GM23338 (cell line): ENCODE data around the gene DOCK7. TPM values are rescaled to one million over a fixed set of nuclear protein-coding genes. Genes with fewer than 3 reads are reported as not detected.

ENCODE experiments used
- ATAC-seq: fragments of 200-7000 bp; cut with Tn5 transposase; 3 replicates; pipeline ENCODE4 v1.9.1; 2020
- DNase-seq: peaks from one replicate; pipeline ENCODE4 v3.0.0-alpha.2; 2015; ENCODE audit warnings: low spot score
- H2AFZ ChIP-seq: fragments of 200-600 bp; sonication (generic); 2 replicates; pipeline ENCODE4 v1.8.0; 2016; ENCODE audit warnings: antibody characterized with exemption, mild to moderate bottlenecking, moderate library complexity
- H3F3A ChIP-seq: fragments of 200-600 bp; sonication (generic); replicated peaks from 2 replicates; pipeline ENCODE4 v1.8.0; 2017; ENCODE audit warnings: antibody characterized with exemption, mixed run types, low read depth
- H3K27ac ChIP-seq: fragments of 200-600 bp; sonication (generic); 2 replicates; pipeline ENCODE4 v1.6.1; 2016; ENCODE audit warnings: low read depth
- H3K27me3 ChIP-seq: fragments of 200-600 bp; sonication (generic); 2 replicates; pipeline ENCODE4 v1.8.0; 2016; ENCODE audit warnings: mild to moderate bottlenecking, mixed run types, moderate library complexity; ENCODE audit not compliant: insufficient read depth
- H3K36me3 ChIP-seq: fragments of 200-600 bp; sonication (generic); 2 replicates; pipeline ENCODE4 v1.8.0; 2016; ENCODE audit warnings: mild to moderate bottlenecking; ENCODE audit not compliant: insufficient read depth
- H3K4me1 ChIP-seq: fragments of 200-600 bp; sonication (generic); 2 replicates; pipeline ENCODE4 v1.8.0; 2016; ENCODE audit warnings: mild to moderate bottlenecking, moderate library complexity; ENCODE audit not compliant: insufficient read depth
- H3K4me2 ChIP-seq: fragments of 200-600 bp; sonication (generic); 2 replicates; pipeline ENCODE4 v1.7.1; 2017; ENCODE audit warnings: mixed run types
- H3K4me3 ChIP-seq: fragments of 200-600 bp; sonication (generic); 2 replicates; pipeline ENCODE4 v1.6.1; 2016; ENCODE audit warnings: mixed run types
- H3K79me2 ChIP-seq: fragments of 200-600 bp; sonication (generic); replicated peaks from 2 replicates; pipeline ENCODE4 v1.8.0; 2017; ENCODE audit warnings: mild to moderate bottlenecking; ENCODE audit not compliant: insufficient read depth
- H3K9me2 ChIP-seq: fragments of 200-600 bp; sonication (generic); 2 replicates; pipeline ENCODE4 v1.8.0; 2017; ENCODE audit not compliant: insufficient read depth
- H4K20me1 ChIP-seq: fragments of 200-600 bp; sonication (generic); replicated peaks from 2 replicates; pipeline ENCODE4 v1.8.0; 2017; ENCODE audit warnings: mild to moderate bottlenecking; ENCODE audit not compliant: insufficient read depth
- H3K27ac Mint-ChIP-seq: 2 replicates; pipeline ENCODE4 v1.8.0; 2020; ENCODE audit warnings: inconsistent platforms, mild to moderate bottlenecking, moderate library complexity, mixed read lengths
- H3K27me3 Mint-ChIP-seq: 3 replicates; pipeline ENCODE4 v1.8.0; 2022; ENCODE audit warnings: low read depth, mild to moderate bottlenecking, moderate library complexity, mixed read lengths, inconsistent platforms; ENCODE audit not compliant: insufficient read depth, poor library complexity
- H3K36me3 Mint-ChIP-seq: 3 replicates; pipeline ENCODE4 v1.8.0; 2021; ENCODE audit warnings: low read depth, mild to moderate bottlenecking, inconsistent platforms, moderate library complexity, mixed read lengths
- H3K4me1 Mint-ChIP-seq: 3 replicates; pipeline ENCODE4 v1.8.0; 2020; ENCODE audit warnings: mild to moderate bottlenecking, inconsistent platforms, mixed read lengths
- H3K4me3 Mint-ChIP-seq: 3 replicates; pipeline ENCODE4 v1.8.0; 2021; ENCODE audit warnings: moderate library complexity, mild to moderate bottlenecking, inconsistent platforms, mixed read lengths
- H3K9me3 Mint-ChIP-seq: 3 replicates; pipeline ENCODE4 v1.8.0; 2020; ENCODE audit warnings: moderate library complexity, mild to moderate bottlenecking, inconsistent platforms, mixed read lengths
- CREB1 ChIP-seq: fragments of 250-450 bp; sonication (Bioruptor Pico); IDR thresholded peaks from 2 replicates; pipeline ENCODE4 v1.5.0; 2020; ENCODE audit warnings: low read depth, mild to moderate bottlenecking, moderate library complexity
- NANOG ChIP-seq: IDR thresholded peaks from 2 replicates; pipeline ENCODE4 v1.6.1; 2016; ENCODE audit warnings: antibody characterized with exemption, borderline replicate concordance
- POLR2AphosphoS5 ChIP-seq: IDR thresholded peaks from 2 replicates; pipeline ENCODE4 v1.6.1; 2016; ENCODE audit warnings: antibody characterized with exemption, low read depth
- ZNF331 ChIP-seq: fragments of 250-450 bp; sonication (Bioruptor Pico); IDR thresholded peaks from 2 replicates; pipeline ENCODE4 v1.5.0; 2020; ENCODE audit warnings: low read depth, mild to moderate bottlenecking, moderate library complexity
- polyA plus RNA-seq: library from polyadenylated mRNA; unstranded; fragments of >200 nt; fragmentation: Nextera tagmentation; extraction: Ambion mirVana; gene quantifications from 2 replicates; pipeline ENCODE4 v1.2.1, GENCODE V29; 2016
- total RNA-seq: library from RNA; depleted of rRNA; stranded (reverse); fragments of >200 nt; shearing (Covaris generic); gene quantifications from 2 replicates; pipeline ENCODE4 v1.2.3, GENCODE V29; 2014
- TF ChIP-seq, protein P1 (sequence below): IDR thresholded peaks from one replicate; pipeline ENCODE4 v1.6.1; 2018; ENCODE audit warnings: antibody characterized with exemption; ENCODE audit not compliant: unreplicated experiment
- TF ChIP-seq, protein P2 (sequence below), 2 experiments: fragments of 200-600 bp in 1 of 2; sonication (generic) in 1 of 2; conservative IDR thresholded peaks; 2 replicates each; pipeline versions ENCODE4 v1.5.1 to v1.6.1; 2016 to 2017; ENCODE audit warnings: antibody characterized with exemption in 2 of 2, low read depth in 2 of 2, mild to moderate bottlenecking in 2 of 2, moderate library complexity in 1 of 2
- TF ChIP-seq, protein P3 (sequence below): IDR thresholded peaks from 2 replicates; pipeline ENCODE4 v1.6.1; 2016; ENCODE audit warnings: antibody characterized with exemption

The DOCK7 gene
- total and polyA plus RNA-seq, 2 experiments from 2014 or later = 20.5 to 37.3 TPM

DNA sequence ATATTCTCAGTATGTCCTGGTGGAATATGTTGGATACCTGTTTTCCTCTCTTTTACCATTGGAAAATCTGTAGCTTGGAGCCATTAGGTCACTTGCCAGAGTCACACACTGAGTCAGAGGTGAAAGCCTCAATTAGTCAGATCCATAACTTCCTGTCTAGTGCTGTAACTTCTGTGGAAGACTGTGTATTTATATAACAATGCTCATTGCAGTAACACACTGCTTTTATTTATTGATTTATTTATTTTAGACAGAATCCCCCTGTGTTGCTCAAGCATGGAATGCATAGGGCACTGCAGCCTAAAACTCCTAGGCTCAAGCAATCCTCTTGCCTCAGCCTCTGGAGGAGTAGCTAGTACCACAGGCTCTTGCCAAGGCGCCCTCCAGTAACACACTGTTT is 1.3 kb upstream of the DOCK7 start:
- H3K79me2 ChIP-seq = peaks cover 22% of the 10 kb centered on the region

More for the DNA sequence above, 1.3 kb upstream of the DOCK7 start:
- Histone ChIP-seq H3K36me3 (no peaks in the 10 kb centered on the region), H4K20me1 (0 out of 2 replicates have a peak, but pooled peaks cover 4% of the 10 kb centered on the region), H2AFZ (no peak overlapping the region), H3K4me1 (peaks cover 13% of the 10 kb centered on the region), H3K27ac (no peak overlapping the region), H3K4me2 (peak overlapping the region; percentile 96), H3K4me3 (peak overlapping the region; percentile 89), H3K27me3 (0 out of 2 replicates have a peak, but pooled peaks cover 4% of the 10 kb centered on the region), H3F3A (0 out of 2 replicates have a peak, but pooled peaks cover 4% of the 10 kb centered on the region), H3K9me2 (no peaks in the 10 kb centered on the region)
- DNase-seq (no peak), ATAC-seq (no peak)
- H3K9me3 Mint-ChIP-seq = peaks cover 4% of the 10 kb centered on the region; the same call in 2 of the 3 replicates
- peak overlapping the region; percentile 95 for H3K4me3 Mint-ChIP-seq
- H3K27me3 Mint-ChIP-seq = peaks cover 10% of the 10 kb centered on the region
- peaks cover 4% of the 10 kb centered on the region; the same call in 2 of the 3 replicates for H3K36me3 Mint-ChIP-seq
- TF ChIP-seq, protein P1, sequence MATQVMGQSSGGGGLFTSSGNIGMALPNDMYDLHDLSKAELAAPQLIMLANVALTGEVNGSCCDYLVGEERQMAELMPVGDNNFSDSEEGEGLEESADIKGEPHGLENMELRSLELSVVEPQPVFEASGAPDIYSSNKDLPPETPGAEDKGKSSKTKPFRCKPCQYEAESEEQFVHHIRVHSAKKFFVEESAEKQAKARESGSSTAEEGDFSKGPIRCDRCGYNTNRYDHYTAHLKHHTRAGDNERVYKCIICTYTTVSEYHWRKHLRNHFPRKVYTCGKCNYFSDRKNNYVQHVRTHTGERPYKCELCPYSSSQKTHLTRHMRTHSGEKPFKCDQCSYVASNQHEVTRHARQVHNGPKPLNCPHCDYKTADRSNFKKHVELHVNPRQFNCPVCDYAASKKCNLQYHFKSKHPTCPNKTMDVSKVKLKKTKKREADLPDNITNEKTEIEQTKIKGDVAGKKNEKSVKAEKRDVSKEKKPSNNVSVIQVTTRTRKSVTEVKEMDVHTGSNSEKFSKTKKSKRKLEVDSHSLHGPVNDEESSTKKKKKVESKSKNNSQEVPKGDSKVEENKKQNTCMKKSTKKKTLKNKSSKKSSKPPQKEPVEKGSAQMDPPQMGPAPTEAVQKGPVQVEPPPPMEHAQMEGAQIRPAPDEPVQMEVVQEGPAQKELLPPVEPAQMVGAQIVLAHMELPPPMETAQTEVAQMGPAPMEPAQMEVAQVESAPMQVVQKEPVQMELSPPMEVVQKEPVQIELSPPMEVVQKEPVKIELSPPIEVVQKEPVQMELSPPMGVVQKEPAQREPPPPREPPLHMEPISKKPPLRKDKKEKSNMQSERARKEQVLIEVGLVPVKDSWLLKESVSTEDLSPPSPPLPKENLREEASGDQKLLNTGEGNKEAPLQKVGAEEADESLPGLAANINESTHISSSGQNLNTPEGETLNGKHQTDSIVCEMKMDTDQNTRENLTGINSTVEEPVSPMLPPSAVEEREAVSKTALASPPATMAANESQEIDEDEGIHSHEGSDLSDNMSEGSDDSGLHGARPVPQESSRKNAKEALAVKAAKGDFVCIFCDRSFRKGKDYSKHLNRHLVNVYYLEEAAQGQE = no peak
- TF ChIP-seq, protein P2, sequence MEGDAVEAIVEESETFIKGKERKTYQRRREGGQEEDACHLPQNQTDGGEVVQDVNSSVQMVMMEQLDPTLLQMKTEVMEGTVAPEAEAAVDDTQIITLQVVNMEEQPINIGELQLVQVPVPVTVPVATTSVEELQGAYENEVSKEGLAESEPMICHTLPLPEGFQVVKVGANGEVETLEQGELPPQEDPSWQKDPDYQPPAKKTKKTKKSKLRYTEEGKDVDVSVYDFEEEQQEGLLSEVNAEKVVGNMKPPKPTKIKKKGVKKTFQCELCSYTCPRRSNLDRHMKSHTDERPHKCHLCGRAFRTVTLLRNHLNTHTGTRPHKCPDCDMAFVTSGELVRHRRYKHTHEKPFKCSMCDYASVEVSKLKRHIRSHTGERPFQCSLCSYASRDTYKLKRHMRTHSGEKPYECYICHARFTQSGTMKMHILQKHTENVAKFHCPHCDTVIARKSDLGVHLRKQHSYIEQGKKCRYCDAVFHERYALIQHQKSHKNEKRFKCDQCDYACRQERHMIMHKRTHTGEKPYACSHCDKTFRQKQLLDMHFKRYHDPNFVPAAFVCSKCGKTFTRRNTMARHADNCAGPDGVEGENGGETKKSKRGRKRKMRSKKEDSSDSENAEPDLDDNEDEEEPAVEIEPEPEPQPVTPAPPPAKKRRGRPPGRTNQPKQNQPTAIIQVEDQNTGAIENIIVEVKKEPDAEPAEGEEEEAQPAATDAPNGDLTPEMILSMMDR (conservative IDR thresholded peaks at IDR 0.05; ENCODE audit: low read depth in 2 of 2) = no peak
- TF ChIP-seq, protein P3, sequence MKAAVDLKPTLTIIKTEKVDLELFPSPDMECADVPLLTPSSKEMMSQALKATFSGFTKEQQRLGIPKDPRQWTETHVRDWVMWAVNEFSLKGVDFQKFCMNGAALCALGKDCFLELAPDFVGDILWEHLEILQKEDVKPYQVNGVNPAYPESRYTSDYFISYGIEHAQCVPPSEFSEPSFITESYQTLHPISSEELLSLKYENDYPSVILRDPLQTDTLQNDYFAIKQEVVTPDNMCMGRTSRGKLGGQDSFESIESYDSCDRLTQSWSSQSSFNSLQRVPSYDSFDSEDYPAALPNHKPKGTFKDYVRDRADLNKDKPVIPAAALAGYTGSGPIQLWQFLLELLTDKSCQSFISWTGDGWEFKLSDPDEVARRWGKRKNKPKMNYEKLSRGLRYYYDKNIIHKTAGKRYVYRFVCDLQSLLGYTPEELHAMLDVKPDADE = no peak
- TF ChIP-seq CREB1 (CRISPR knock-in tag) (no peak), NANOG (no peak), POLR2AphosphoS5 (no peak), ZNF331 (CRISPR knock-in tag) (no peak)
- H3K4me1 Mint-ChIP-seq = peaks cover 25% of the 10 kb centered on the region
- no peak overlapping the region for H3K27ac Mint-ChIP-seq
